GM12873 (cell line): ENCODE data around the gene APBB2.

Source experiments
- TF ChIP-seq, protein P1 (sequence below): IDR thresholded peaks from 2 replicates; pipeline ENCODE4 v1.5.1; 2012; ENCODE audit warnings: low read depth, mild to moderate bottlenecking, moderate library complexity, low read length, control low read depth; ENCODE audit not compliant: insufficient read depth; ENCODE audit errors: missing control alignments

The APBB2 gene

DNA sequence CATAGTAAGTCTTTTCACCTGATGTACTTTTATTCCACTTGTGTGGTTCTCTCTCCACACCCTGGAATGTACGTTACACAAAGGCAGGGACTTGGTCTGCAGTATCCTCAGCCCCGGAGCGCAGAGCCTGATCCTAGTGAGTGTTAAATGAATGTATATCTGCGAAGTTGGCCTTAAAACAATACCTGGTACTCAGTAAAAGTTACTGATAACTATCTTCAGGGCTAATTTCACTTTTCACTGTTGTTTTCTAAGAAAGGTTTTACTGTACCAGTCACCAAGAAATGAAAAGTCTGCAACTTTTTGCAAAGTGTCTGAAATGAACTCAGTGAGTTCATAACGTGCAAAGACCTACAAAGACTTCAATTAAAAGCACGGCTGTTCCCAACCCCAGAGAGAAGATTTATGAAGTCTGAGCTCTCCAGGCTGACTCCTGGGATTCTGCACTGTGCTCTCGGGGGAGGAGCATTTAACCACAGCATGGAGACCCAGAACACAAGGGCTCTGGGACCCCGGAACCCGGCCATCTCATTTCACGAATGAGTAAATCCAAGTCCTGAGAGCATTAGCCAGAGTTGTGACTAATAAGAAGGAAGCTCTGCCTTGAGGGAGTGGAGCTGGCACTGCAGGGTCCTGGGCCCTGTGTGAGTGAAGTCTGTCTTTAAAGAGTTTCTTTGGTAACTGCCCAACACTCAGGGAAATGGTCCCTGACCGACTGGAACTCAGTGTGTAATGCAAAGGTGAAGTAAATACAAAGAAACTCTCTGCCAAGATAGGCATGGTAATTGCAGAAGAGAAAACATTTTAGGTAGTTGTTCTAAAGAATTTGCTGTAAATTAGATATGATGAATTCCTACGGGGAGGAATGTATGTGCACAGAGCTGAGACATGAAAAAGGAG lies 298.8 kb downstream of the APBB2 start:
- TF ChIP-seq, protein P1, sequence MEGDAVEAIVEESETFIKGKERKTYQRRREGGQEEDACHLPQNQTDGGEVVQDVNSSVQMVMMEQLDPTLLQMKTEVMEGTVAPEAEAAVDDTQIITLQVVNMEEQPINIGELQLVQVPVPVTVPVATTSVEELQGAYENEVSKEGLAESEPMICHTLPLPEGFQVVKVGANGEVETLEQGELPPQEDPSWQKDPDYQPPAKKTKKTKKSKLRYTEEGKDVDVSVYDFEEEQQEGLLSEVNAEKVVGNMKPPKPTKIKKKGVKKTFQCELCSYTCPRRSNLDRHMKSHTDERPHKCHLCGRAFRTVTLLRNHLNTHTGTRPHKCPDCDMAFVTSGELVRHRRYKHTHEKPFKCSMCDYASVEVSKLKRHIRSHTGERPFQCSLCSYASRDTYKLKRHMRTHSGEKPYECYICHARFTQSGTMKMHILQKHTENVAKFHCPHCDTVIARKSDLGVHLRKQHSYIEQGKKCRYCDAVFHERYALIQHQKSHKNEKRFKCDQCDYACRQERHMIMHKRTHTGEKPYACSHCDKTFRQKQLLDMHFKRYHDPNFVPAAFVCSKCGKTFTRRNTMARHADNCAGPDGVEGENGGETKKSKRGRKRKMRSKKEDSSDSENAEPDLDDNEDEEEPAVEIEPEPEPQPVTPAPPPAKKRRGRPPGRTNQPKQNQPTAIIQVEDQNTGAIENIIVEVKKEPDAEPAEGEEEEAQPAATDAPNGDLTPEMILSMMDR = no peak

DNA sequence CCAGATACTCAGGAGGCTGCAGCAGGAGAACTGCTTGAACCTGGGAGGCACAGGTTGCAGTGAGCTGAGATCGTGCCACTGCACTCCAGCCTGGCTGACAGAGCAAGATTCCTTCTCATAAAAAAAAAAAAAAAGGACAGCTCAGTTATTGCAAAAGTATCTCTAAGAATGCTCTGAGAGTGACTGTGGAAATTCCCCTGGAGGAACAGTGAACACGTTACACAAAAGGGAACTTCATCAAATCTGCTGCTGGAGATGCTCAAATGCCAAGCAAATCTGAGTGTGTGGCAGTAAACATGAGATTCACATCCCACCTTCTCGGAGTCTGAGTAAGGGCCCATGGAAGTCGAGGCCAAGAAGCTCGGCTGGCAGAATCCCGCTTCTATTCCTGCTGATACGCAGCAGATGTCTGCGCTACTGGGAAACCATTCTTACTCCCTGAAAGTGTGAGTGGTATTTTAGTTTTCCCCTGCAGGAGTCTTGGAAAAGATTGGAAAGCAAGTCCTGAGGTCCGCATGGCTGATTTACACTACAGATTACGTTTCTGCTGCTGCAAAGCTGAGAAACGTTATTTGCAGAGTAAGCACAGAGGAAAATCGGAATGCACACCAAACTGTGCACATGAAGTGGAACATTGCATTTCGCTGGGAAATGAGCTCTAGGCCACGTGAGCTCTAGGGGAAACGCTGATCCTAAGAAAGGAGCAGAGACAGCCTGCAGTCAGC lies 301.7 kb downstream of the APBB2 start:
- TF ChIP-seq, protein P1 = no peak

DNA sequence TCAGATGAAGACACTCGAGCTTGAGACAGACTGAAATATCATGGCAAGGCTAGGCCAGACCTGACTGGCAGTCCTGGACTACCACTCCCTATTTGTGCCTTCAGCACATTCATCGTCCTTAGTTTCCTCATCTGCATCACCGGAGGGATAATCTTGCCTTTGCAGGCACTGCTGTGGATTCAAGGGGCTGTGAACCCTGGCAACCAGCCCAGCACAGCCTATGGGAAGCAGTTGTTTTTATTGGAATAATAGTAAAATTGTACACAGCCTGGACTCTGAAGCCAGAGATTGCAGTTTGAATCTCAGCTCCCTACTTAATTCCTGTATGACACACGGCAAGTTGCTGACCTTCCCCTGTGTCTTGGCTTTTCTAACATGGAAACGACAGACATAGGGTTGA lies 303.6 kb downstream of the APBB2 start:
- TF ChIP-seq, protein P1 = no peak

DNA sequence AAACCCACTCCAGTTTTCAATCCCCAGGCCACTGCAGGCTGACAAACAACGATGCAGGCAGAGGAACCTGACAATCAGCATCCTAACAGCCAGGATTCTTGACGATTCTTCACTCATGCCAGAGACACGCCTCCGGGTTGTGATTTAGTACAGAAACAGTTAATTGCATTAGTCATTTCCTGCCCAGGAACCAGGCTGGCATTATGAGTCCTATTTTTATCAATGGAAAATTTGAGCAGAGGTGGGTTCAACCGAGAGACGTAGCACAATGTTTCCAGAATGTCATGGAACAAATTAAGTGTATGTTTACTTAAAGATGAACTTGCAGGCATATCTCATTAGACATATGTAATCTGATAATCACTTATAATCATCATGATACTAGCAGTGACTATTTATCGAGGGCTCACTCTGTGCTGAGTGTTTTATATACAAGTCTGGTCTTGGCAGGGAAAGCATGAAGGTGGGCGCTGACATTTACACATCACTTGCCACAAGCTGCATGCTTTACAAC lies 304.9 kb downstream of the APBB2 start:
- TF ChIP-seq, protein P1 = no peak

DNA sequence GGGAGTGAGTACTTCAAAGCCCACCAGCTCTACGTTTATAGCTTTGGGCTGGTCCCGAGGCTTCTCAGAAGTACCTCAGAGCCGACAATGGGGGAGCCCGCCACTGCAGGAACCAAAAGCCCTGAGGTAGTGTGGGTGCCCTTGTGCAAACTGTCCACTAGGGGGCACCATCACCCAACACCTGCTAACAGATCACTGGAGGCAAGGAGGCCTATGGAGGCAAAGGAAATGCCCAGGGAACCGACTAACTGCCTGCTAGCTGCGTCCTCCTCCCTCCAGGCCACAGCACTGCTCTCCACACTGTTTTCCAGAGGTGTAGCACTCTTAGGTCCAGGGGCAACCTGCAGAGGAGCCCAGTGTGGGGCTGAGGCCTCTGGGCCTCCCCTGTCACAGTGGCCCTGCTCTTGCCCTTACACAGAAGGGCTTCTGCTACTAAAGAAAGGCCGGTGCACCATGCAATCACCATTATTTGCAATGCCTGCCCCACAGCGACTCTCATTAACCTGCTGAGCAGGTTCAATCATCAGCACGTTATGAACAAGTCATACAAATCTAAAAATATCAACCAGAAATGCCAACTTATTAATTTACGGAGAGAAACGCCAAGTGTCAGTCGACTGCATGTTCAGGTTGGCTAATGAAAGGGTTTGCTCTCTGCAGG lies 305.5 kb downstream of the APBB2 start:
- TF ChIP-seq, protein P1 = peak; percentile 97

DNA sequence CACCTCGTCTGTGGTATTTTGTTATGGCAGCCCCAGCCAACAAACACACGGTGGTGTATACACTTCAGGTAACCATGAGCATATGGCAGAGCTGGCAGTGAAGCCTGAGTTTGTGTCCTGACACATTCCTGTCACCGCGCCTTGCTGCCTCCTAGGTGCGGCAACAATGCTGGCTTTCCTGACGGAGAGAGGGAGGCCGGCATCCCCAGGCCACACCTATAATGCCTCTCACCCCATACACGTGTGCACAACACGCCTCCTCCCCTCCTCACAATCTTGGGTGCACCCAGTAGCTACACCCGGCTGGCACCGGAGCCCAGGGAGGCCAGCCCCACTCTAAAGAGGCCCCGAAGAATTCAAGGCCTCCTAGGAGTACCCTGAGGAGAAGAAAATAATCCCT lies 306.0 kb downstream of the APBB2 start:
- TF ChIP-seq, protein P1 = no peak

DNA sequence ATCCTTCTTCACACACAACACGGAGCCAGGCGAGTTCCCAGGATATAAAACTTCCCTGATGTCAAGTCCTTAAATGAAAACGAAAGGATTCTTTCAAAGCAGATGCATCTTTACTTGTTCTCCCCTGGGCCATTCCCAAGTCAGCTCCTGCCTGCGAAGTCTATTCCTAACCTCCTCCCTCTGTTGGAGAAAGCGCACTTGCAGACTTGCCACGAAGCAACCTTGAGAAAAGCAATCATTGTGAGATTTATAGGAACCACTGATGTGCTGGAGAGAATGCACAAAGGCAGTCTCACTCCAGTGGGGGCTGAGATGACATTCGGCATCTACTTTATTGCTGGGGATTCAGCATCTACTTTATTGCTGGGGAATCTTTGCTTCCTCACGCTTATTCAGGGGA lies 308.9 kb downstream of the APBB2 start:
- TF ChIP-seq, protein P1 = no peak
